GM12878 (cell line): ENCODE results near the gene SEMA4D.

Experiments
- SMAD1 ChIP-seq: fragments of 450-650 bp; IDR thresholded peaks from 2 replicates; pipeline ENCODE4 v1.6.1; 2018; ENCODE audit warnings: mild to moderate bottlenecking, low read depth; ENCODE audit not compliant: partially characterized antibody
- TF ChIP-seq, protein P1 (sequence below), 3 experiments: IDR thresholded peaks in 2 of 3; conservative IDR thresholded peaks in 1 of 3; 2 replicates each; pipeline ENCODE4 v1.5.1; 2011; ENCODE audit warnings: low read depth in 3 of 3, low read length in 3 of 3, mild to moderate bottlenecking in 3 of 3, control low read depth in 2 of 3, moderate library complexity in 2 of 3, inconsistent platforms in 1 of 3, mixed read lengths in 1 of 3; ENCODE audit not compliant: control insufficient read depth in 2 of 3, insufficient read depth in 1 of 3; ENCODE audit errors: extremely low read depth in 1 of 3

DNA sequence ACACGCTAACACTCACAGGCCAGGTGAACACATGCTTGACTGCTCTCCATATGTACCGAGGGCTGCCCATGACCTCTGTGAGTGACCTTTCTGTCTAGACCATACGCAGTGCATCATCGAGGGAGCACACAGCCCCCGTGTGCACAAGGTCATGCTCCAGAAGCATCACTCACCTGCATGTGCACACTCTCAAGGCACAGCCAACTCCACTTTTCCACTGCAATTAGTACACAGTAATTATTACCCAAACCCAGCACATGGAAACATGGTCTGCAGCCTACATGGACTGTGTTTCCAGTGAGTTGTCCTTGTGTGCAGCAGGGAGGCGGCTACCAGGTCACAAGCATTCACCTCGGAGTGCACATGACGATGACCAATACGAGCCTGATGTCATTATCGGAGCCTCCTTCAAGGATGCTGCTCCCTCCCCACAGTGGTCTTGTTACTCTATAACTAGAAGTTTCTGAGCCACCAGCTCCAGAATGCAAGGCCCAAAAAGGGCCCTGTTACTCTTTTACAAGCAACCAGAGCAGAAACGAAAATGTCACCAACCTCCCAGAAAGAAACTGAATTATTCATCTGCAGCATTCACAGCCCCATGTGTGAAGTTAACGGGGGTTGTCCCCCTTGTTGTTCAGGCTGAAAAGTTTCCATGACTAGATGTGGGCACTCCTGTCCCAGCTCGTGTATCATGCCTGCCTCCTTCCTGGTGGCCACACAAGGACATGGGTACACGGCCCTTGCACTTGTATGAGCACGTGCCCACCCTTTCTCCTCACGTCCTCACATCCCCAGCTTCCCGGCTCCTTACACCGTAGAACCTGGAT lies 31.2 kb downstream of the SEMA4D start:
- TF ChIP-seq, protein P1, sequence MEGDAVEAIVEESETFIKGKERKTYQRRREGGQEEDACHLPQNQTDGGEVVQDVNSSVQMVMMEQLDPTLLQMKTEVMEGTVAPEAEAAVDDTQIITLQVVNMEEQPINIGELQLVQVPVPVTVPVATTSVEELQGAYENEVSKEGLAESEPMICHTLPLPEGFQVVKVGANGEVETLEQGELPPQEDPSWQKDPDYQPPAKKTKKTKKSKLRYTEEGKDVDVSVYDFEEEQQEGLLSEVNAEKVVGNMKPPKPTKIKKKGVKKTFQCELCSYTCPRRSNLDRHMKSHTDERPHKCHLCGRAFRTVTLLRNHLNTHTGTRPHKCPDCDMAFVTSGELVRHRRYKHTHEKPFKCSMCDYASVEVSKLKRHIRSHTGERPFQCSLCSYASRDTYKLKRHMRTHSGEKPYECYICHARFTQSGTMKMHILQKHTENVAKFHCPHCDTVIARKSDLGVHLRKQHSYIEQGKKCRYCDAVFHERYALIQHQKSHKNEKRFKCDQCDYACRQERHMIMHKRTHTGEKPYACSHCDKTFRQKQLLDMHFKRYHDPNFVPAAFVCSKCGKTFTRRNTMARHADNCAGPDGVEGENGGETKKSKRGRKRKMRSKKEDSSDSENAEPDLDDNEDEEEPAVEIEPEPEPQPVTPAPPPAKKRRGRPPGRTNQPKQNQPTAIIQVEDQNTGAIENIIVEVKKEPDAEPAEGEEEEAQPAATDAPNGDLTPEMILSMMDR (IDR thresholded peaks at IDR 0.05 in 2 of 3, conservative IDR thresholded peaks at IDR 0.05 in 1 of 3; ENCODE audit: control insufficient read depth in 2 of 3, extremely low read depth in 1 of 3, insufficient read depth in 1 of 3, low read depth in 3 of 3, low read length in 3 of 3): no peak
- no peak for TF ChIP-seq SMAD1
